Measurements from ENCODE around the gene AGAP1.
A peak's percentile ranks its signal among the peaks of the same experiment; 100 is the strongest.

DNA sequence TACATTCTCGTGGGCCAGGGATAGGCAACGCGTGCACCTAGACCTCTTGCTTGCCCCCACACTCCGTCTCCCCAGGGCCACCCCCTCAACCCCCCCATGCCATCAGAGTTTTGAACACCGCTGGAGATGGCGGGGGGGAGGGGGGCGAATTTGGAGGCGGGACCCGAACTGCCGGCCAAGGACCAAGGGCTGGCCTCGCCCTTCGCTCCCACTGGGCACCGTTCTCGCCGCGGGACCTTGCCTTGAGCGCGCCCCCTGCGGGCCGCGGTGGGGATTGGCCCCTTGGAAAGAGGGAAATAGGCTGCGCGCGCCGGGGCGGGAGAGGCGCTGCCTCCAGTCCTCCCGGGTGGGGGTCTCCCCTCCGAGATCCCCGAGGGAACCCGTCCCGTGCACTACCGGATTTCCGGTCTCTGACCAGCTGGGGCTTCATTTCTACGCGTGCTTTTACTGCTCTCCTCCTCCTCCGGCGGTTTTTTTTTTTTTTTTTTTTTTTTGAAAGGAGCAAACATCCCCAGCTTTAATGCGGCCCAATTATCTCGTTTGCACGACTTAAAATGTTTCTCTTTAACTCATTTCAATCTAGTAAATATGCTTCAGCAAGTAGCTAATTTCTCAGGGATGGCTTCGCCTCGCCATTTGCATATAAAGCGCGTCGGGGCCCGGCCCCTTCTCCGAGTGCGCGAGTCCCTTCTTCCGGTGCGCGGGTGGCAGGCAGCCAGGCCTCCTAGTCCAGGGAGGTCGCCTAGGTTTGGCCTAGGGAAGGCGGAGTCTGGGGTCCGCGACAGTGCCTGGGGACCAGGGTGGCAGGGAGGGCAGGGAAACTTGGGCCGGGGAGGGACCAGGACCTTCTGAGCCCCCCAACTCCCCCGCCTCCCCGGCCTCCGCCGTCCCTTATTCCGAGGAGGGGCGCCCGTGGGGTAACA is 684.4 kb downstream of the AGAP1 start:
- TF ChIP-seq, protein P1, sequence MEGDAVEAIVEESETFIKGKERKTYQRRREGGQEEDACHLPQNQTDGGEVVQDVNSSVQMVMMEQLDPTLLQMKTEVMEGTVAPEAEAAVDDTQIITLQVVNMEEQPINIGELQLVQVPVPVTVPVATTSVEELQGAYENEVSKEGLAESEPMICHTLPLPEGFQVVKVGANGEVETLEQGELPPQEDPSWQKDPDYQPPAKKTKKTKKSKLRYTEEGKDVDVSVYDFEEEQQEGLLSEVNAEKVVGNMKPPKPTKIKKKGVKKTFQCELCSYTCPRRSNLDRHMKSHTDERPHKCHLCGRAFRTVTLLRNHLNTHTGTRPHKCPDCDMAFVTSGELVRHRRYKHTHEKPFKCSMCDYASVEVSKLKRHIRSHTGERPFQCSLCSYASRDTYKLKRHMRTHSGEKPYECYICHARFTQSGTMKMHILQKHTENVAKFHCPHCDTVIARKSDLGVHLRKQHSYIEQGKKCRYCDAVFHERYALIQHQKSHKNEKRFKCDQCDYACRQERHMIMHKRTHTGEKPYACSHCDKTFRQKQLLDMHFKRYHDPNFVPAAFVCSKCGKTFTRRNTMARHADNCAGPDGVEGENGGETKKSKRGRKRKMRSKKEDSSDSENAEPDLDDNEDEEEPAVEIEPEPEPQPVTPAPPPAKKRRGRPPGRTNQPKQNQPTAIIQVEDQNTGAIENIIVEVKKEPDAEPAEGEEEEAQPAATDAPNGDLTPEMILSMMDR (IDR thresholded peaks at IDR 0.05) = peak; percentile 37 to 72 (median 60)
- TF ChIP-seq POLR2A (IDR thresholded peaks at IDR 0.05) = no peak
